GM18499 (cell line): Measurements from ENCODE around the gene TYSND1.
"Not testable (repeated sequence)": the region's sequence is repeated elsewhere in the genome, so short reads cannot be mapped to it uniquely, and the experiment has no call there.

Experiments
- ATAC-seq: cut with Tn5 transposase; IDR thresholded peaks from one replicate; pipeline ENCODE4 v1.9.1; 2021; ENCODE audit warnings: moderate number of reproducible peaks; ENCODE audit not compliant: insufficient read depth, unreplicated experiment

The TYSND1 gene

GRCh38 chr10:70137135-70137534 lies 9.4 kb downstream of the TYSND1 start:
- ATAC-seq, result no peak

DNA sequence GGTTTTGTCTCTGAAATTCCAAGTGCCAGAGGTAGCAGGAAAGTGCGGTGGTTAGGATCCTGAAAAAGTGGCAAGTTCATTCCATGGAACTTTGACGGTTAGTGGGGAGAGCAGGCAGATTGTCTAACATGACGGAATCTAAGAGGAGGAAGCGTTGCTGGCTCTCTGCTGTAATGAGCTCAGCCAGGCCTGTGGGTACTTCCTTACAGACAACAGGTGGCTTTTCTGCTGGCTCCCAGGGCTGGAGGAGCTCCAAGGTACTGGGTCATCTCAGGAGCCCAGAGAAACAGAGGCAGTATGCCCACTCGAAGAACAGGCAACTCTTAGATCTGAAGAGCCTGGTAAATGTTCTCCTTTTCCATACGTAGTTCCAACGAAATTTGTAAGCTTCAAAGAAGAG lies 10.8 kb downstream of the TYSND1 start:
- ATAC-seq, result no peak

DNA sequence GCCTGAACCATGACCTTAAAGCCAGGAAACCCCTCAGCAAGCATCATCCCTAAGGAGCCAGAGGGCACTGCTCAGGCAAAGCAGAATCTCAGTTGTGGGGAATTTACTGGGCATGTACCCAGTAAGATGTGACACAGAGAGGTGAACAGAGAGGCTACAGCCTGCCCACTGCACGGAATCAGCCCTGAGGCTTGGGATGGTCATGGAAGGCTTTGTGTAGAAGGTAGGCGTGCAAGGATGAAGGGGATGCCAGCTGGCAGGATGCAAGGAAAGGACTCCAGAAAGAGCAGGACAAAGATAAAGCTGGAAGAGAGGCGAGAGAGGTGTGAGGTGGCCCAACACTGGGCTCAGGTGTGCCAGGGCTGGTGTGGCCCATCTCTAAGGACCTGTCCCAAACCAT lies 11.5 kb downstream of the TYSND1 start:
- no peak for ATAC-seq

DNA sequence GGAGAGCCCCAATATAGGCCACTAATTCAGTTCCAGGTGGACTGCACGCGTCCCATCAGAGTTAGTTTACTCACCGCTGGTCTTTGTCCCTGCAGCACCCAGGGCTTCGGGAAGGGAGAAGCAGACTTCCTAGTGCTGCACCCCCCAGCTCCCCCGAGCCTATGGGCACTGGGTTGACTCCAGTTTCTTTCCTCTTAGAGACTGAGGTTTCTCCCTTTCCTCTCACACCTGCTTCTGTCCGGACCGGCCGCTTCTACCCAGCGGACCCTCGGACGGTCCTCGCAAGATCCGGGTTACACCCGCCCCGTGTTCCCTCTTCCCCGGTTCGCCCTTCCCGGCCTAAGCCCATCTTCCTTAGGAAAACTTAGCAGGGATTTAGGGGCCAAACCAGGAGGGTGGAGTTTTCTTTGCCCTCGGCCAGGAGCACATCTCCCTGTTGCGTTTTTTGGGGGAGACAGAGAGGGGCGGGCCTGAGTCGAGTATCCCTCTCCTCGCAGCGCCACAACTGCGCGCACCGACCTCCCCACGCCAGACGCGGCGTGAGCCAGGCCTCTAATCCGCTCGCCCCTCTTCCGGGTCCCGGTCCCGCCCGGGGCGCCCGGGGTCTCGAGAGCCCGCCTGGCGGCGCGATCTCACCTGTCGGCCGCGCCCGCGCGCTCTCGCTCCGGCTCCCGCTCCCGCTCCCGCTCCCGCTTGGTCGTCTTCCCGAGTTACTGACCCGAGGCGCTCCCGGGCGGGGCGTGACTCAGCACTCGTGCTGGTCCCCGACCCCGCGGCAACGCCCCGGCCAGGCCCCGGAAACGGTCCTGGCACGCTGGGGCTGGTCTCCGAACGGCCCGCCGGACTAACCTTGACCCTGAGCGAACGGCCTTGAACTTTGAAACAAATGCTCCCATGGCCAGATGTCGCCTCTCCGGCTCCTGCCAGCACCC lies 14.1 kb downstream of the TYSND1 start, which contains the start of gene AIFM2:
TSS of gene AIFM2 (minus strand) at position 728 of the 932 bp plus-strand sequence. CDS start 8,741 bp downstream, outside the sequence.
- no peak for ATAC-seq

DNA sequence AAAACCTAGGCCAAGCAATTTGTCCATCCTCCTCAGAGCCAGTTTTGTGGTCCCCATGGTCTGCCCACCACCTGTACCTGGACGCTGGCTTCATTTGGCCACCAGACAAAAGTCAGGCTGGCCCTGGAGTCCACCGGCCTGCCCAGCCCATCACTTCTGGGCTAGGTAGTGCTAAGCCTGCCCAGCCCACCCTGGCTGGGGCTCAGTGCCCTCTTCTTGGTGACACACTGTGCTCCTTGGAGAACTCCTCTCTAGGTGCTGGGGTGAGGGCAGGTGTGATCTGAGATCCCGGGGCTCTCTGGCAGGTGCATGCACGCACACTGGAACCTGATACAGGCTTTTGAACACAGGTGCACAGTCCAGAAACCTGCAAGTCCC lies 15.0 kb downstream of the TYSND1 start:
- ATAC-seq, result no peak

- ATAC-seq, result no peak
Observed at GRCh38 chr10:70130878-70131559, 15.5 kb downstream of the TYSND1 start.

- ATAC-seq, result no peak
Observed at GRCh38 chr10:70126700-70127395, 19.7 kb downstream of the TYSND1 start.

GRCh38 chr10:70125918-70126552 lies 20.5 kb downstream of the TYSND1 start:
- ATAC-seq, result no peak

- ATAC-seq, result no peak
Observed at GRCh38 chr10:70124918-70125317, 21.6 kb downstream of the TYSND1 start.

GRCh38 chr10:70124415-70124814 lies 22.1 kb downstream of the TYSND1 start:
- no peak for ATAC-seq

- no peak for ATAC-seq
Observed at GRCh38 chr10:70123817-70124216, 22.7 kb downstream of the TYSND1 start.

GRCh38 chr10:70123166-70123565 lies 23.3 kb downstream of the TYSND1 start:
- not testable (repeated sequence) for ATAC-seq

DNA sequence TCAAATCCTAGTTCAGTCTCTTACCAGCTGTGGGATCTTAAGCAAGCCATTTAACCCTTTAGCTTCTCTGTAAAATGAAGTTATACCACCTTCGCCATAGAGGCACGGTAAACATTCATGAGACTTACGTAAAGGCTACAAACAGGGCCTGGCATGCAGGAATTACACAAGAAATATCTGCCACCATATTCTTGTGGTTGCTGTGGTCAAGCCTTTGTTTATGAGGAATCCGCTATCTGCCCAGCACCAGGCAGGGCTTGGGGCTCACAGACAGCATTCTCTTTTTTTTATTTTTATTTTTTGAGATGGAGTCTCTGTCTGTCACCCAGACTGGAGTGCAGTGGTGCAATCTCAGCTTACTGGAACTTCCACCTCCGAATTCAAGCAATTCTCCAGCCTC lies 23.8 kb downstream of the TYSND1 start:
- no peak for ATAC-seq

- ATAC-seq, result no peak
Observed at GRCh38 chr10:70121281-70121949, 25.1 kb downstream of the TYSND1 start.

- no peak for ATAC-seq
Observed at GRCh38 chr10:70120417-70120816, 26.1 kb downstream of the TYSND1 start.

GRCh38 chr10:70119623-70120022 lies 26.9 kb downstream of the TYSND1 start:
- no peak for ATAC-seq

DNA sequence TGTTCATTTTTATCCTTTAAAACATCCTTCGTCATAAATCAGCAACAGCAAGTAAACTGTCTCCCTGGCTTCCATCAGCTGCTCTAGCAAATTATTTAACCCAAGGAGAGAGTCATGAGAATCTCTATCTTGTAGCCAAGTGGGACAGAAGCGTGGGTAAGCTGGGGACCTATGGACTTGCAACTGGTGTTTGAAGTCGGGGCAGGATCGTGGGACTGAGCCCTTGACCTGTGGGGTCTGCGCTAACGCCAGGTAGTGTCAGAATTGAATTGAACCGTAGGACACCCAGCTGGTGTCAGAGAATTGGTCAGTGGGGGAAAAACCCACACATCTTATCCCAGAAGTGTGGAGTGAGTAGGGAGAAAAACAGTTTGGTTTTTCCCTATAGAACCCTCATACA lies 27.3 kb downstream of the TYSND1 start:
- ATAC-seq, result no peak

DNA sequence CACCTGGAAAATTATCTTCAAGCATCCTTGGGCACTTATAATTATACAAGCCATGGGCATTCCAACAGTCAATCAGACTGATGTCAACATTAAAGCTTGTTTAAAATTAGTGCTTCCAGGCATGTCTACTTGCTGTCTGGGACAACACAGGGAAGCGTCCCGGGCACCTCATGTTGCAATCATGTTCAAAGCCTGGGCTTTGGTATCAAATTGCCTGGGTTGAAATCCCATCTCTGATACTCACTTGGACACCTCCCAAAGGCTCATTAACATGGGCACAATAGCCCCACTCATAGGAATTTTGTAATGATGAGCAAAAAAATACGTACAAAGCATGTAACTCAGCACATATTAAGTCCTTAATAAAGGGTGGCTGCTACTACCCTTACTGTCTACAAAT lies 28.3 kb downstream of the TYSND1 start:
- no peak for ATAC-seq

GRCh38 chr10:70117646-70118045 lies 28.9 kb downstream of the TYSND1 start:
- ATAC-seq, result no peak
